Measurements from ENCODE around the gene NUDT9. TPM values are rescaled to one million over a fixed set of nuclear protein-coding genes. Genes with fewer than 3 reads are reported as not detected.

NUDT9 gene
- total RNA-seq, 1 donor from 2014 or later: 23.6 TPM

DNA sequence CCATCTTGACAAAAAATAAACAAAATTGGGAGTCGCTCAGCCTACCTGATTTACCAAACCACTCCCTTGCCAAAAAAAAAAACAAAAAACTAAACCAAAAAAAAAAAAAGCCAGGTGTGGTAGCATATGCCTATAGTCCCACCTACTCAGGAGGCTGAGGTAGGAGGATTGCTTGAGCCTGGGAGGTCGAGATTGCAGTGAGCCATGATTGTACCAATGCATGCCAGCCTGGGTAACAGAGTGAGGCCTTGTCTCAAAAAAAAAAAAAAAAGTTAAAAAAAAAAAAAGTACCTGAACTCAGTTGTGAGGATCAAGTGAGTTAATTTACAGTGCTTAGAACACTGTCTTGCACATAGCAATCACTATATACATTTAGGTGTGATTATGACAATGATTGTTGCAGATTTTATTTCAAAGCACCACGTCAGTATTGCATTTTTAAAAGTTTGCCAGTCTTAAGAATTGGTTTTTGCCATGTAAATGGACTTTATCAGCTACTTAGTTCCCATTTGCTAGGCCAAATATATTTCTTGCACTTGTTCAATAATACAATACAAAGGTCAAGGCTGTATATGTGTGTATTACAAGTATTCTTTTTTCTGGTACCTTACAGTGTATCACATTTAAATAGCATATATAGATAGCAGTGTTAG is 4.6 kb downstream of the NUDT9 start:
- TF ChIP-seq, protein P1, sequence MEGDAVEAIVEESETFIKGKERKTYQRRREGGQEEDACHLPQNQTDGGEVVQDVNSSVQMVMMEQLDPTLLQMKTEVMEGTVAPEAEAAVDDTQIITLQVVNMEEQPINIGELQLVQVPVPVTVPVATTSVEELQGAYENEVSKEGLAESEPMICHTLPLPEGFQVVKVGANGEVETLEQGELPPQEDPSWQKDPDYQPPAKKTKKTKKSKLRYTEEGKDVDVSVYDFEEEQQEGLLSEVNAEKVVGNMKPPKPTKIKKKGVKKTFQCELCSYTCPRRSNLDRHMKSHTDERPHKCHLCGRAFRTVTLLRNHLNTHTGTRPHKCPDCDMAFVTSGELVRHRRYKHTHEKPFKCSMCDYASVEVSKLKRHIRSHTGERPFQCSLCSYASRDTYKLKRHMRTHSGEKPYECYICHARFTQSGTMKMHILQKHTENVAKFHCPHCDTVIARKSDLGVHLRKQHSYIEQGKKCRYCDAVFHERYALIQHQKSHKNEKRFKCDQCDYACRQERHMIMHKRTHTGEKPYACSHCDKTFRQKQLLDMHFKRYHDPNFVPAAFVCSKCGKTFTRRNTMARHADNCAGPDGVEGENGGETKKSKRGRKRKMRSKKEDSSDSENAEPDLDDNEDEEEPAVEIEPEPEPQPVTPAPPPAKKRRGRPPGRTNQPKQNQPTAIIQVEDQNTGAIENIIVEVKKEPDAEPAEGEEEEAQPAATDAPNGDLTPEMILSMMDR (IDR thresholded peaks at IDR 0.05): no peak
- Mint-ChIP-seq H3K9me3 (ENCODE audit: unreplicated experiment) (no peaks in the 10 kb centered on the region), H3K36me3 (ENCODE audit: unreplicated experiment) (no peaks in the 10 kb centered on the region), H3K4me3 (ENCODE audit: unreplicated experiment) (no peak overlapping the region), H3K4me1 (ENCODE audit: unreplicated experiment) (peaks cover 18% of the 10 kb centered on the region), H3K27me3 (ENCODE audit: unreplicated experiment) (no peaks in the 10 kb centered on the region), H3K27ac (ENCODE audit: unreplicated experiment) (no peak overlapping the region)
- no peak for DNase-seq (ENCODE audit: extremely low spot score, unreplicated experiment)

DNA sequence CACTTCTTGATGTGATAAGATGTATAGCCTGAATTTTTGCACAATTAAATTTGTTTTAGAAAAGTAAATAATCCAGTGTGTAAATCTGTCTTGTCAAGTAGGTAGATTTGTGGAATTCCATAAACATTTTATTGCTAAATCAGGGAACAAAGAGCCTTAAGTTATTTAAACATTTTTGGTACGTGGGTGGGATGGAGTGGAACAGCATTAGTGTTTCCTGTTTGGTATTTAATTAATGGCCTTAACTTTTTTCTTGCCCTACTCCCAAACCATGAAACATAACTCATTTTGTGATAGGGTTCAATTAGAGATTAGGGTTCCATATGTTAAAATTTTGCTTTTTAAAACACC is 5.1 kb downstream of the NUDT9 start:
- Mint-ChIP-seq H3K36me3 (ENCODE audit: unreplicated experiment) (no peaks in the 10 kb centered on the region), H3K27me3 (ENCODE audit: unreplicated experiment) (no peaks in the 10 kb centered on the region), H3K9me3 (ENCODE audit: unreplicated experiment) (no peaks in the 10 kb centered on the region), H3K4me1 (ENCODE audit: unreplicated experiment) (peaks cover 15% of the 10 kb centered on the region), H3K4me3 (ENCODE audit: unreplicated experiment) (no peak overlapping the region), H3K27ac (ENCODE audit: unreplicated experiment) (no peak overlapping the region)
- TF ChIP-seq, protein P1 (IDR thresholded peaks at IDR 0.05): no peak
- DNase-seq (ENCODE audit: extremely low spot score, unreplicated experiment): no peak

DNA sequence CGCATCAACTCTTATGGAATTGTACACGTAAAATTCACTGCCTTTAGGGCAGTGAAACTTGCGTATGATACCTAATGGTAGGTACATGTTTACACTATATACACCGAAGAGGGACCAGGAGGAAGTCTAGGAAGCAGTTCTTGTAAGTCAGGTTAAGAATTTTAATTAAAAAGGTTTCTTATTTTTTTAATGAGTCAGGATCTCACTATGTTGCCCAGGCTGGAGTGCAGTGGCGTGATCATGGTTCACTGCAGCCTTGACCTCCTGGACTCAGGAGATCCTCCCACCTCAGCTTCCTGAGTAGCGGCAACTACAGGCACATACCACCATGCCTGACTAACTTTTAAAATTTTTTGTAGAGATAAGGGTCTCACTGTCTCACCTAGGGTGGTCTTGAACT is 6.6 kb downstream of the NUDT9 start:
- Mint-ChIP-seq H3K9me3 (ENCODE audit: unreplicated experiment) (no peaks in the 10 kb centered on the region), H3K4me3 (ENCODE audit: unreplicated experiment) (no peak overlapping the region), H3K4me1 (ENCODE audit: unreplicated experiment) (peaks cover 8% of the 10 kb centered on the region), H3K27me3 (ENCODE audit: unreplicated experiment) (no peaks in the 10 kb centered on the region), H3K27ac (ENCODE audit: unreplicated experiment) (no peak overlapping the region), H3K36me3 (ENCODE audit: unreplicated experiment) (no peaks in the 10 kb centered on the region)
- no peak for DNase-seq (ENCODE audit: extremely low spot score, unreplicated experiment)
- TF ChIP-seq, protein P1 (IDR thresholded peaks at IDR 0.05): no peak

DNA sequence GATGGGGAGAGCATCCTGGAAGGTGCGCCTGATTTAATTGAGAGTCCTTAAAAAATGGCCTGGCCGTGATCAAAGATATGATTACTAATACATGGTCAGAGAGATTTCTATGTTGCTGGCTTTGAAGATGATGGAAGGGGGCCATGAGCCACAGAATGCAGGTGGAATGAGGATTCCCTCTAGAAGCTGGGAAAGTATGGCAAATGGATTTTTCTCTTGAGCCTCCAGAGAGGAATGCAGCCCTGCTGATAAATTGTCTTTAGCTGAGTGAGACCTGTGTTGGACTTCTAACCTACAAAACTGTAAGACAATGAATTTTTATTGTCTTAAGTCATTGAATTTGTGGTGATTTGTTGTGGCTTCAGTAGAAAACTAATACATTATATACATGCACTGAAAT is 7.7 kb downstream of the NUDT9 start:
- Mint-ChIP-seq H3K27me3 (ENCODE audit: unreplicated experiment) (no peaks in the 10 kb centered on the region), H3K4me1 (ENCODE audit: unreplicated experiment) (peaks cover 2% of the 10 kb centered on the region), H3K36me3 (ENCODE audit: unreplicated experiment) (no peaks in the 10 kb centered on the region), H3K9me3 (ENCODE audit: unreplicated experiment) (no peaks in the 10 kb centered on the region), H3K4me3 (ENCODE audit: unreplicated experiment) (no peak overlapping the region), H3K27ac (ENCODE audit: unreplicated experiment) (no peak overlapping the region)
- DNase-seq (ENCODE audit: extremely low spot score, unreplicated experiment): no peak
- TF ChIP-seq, protein P1 (IDR thresholded peaks at IDR 0.05): no peak

DNA sequence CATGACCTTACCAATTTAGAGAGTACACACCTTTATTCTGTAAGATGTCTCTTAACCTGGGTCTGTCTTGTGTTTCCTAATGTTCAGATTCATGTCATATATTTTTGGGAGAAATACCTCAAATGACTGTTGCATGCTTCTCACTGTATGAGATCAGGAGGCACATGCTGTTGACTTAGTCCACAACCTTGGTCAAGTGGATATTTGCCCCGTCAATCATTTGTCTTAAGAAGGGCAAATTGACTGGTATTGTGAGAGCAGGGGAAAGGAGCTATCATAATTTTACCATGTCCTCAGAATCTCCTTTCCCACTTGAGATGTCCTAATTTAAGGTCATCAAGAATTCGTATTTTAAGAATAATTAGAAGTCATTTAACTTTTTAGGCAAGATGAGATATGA is 11.0 kb downstream of the NUDT9 start:
- Mint-ChIP-seq H3K36me3 (ENCODE audit: unreplicated experiment) (peaks cover 13% of the 10 kb centered on the region), H3K27ac (ENCODE audit: unreplicated experiment) (no peak overlapping the region), H3K4me3 (ENCODE audit: unreplicated experiment) (no peak overlapping the region), H3K9me3 (ENCODE audit: unreplicated experiment) (no peaks in the 10 kb centered on the region), H3K27me3 (ENCODE audit: unreplicated experiment) (no peaks in the 10 kb centered on the region), H3K4me1 (ENCODE audit: unreplicated experiment) (peaks cover 2% of the 10 kb centered on the region)
- no peak for DNase-seq (ENCODE audit: extremely low spot score, unreplicated experiment)
- TF ChIP-seq, protein P1 (IDR thresholded peaks at IDR 0.05): no peak

Data from osteocyte (in vitro differentiated cells).